ENCODE results near the gene FBN3. TPM values are rescaled to one million over a fixed set of nuclear protein-coding genes. Genes with fewer than 3 reads are reported as not detected.

FBN3 gene
- total and polyA plus RNA-seq, 8 donors, result 0.08 to 0.55 TPM; not detected in 6

DNA sequence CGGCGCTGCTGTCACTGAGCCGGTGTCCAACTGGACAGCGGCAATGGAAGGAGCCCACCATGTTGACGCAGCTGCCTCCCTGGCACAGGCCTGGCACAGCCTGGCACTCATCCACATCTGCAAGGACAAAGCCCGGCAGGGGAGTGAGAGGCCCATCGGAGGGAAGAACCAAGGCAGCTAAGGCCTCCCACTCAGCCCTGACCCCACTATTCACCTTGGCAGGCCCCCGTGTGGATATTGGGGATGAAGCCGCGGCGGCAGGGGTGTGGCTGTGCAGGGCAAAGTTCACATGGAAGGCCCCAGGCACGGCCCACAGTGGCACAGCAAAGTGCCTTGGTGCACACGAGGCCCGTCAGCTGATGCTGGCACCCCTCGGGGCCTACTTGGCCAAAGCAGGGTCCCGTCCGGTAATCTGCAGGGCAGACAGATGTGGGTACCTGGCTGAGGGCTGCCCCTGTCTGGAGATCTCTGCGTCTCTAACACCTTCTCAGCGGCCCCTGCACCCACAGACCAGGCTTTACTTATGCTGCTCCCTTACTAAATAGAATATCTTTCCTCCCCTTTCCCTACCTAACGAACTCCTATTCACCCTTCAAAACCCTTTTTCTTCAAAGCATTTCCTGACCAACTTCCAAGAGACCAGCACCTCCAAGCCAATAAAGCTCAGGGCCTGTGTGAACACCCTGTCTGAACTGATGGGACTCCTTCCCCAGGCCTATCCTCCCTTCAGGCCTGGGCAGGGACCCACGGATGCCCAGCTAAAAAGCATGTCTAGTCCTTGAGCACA is 7.5 kb downstream of the FBN3 start:
- DNase-seq, result no peak
- Histone ChIP-seq H3K4me3 (no peak overlapping the region), H3K9me3 (no peaks in the 10 kb centered on the region), H3K36me3 (no peaks in the 10 kb centered on the region), H3K4me1 (peaks cover 0 to 7% (median 3%) of the 10 kb centered on the region in 4 donors), H3K27ac (no peak overlapping the region), H3K27me3 (peaks cover 0 to 40% (median 7%) of the 10 kb centered on the region in 3 donors)
- intact Hi-C loops (cut with DNase I; ENCODE audit: low total_unique reads), result no loop called here
- WGBS, 5 donors, result 65 to 84% (median 74%) methylated on average over 16 to 21 of the region's 21 CpGs
- TF ChIP-seq EP300 (IDR thresholded peaks at IDR 0.05) (no peak), CTCF (IDR thresholded peaks at IDR 0.05) (no peak), POLR2A (IDR thresholded peaks at IDR 0.05) (no peak), POLR2AphosphoS5 (IDR thresholded peaks at IDR 0.05) (no peak)

- H3K9me3 ChIP-seq, result no peaks in the 10 kb centered on the region
- TF ChIP-seq POLR2AphosphoS5 (IDR thresholded peaks at IDR 0.05), result no peak
- TF ChIP-seq POLR2A (IDR thresholded peaks at IDR 0.05), result no peak
- TF ChIP-seq CTCF (IDR thresholded peaks at IDR 0.05), result no peak
- no peak for TF ChIP-seq EP300 (IDR thresholded peaks at IDR 0.05)
- 87 to 95% (median 89%) methylated on average over 7 to 17 of the region's 17 CpGs for WGBS, 5 donors
- H3K4me1 ChIP-seq, result peaks cover 0 to 7% (median 3%) of the 10 kb centered on the region in 4 donors
- no peak overlapping the region for H3K4me3 ChIP-seq
- DNase-seq, result no peak
- intact Hi-C loops (cut with DNase I; ENCODE audit: low total_unique reads), result no loop called here
- H3K36me3 ChIP-seq, result no peaks in the 10 kb centered on the region
- no peak overlapping the region for H3K27ac ChIP-seq
- peaks cover 0 to 23% (median 0%) of the 10 kb centered on the region in 3 donors for H3K27me3 ChIP-seq
These were observed 11.2 kb downstream of the FBN3 start for GRCh38 chr19:8138201-8138600.

DNA sequence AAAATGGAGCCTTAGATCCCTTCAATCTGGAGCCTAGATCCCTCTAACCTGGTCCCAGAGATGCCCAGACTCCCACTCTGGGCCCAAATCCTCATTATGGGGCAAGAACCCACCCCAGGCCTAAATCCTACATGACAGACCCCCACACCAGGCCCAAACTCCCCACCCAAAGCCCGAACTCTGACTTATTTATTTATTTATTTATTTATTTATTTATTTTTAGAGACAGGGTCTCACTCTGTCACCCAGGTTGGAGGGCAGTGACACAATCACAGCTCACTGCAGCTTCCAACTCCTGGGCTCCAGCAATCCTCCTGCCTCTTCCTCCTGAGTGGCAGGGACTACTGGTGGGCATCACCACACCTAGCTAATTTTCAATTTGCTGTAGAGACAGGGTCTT is 12.0 kb downstream of the FBN3 start:
- intact Hi-C loops (cut with DNase I; ENCODE audit: low total_unique reads), result no loop called here

More for the DNA sequence above, 12.0 kb downstream of the FBN3 start:
- TF ChIP-seq POLR2AphosphoS5 (IDR thresholded peaks at IDR 0.05) (no peak), POLR2A (IDR thresholded peaks at IDR 0.05) (no peak), CTCF (IDR thresholded peaks at IDR 0.05) (no peak), EP300 (IDR thresholded peaks at IDR 0.05) (no peak)
- WGBS, 5 donors, result 86 to 100% (median 91%) methylated on average over 1 of the region's 1 CpG
- no peaks in the 10 kb centered on the region for H3K36me3 ChIP-seq
- H3K27me3 ChIP-seq, result peaks cover 0 to 28% (median 0%) of the 10 kb centered on the region in 3 donors
- no peak for DNase-seq
- H3K9me3 ChIP-seq, result no peaks in the 10 kb centered on the region
- H3K4me3 ChIP-seq, result no peak overlapping the region
- peaks cover 0 to 7% (median 3%) of the 10 kb centered on the region in 4 donors for H3K4me1 ChIP-seq
- H3K27ac ChIP-seq, result no peak overlapping the region

Measured in stomach (tissue), 9 donors.